Body of pancreas (tissue), 4 donors: ENCODE data around the gene ASGR1. TPM values are rescaled to one million over a fixed set of nuclear protein-coding genes. Genes with fewer than 3 reads are reported as not detected.
"Not testable (repeated sequence)": the region's sequence is repeated elsewhere in the genome, so short reads cannot be mapped to it uniquely, and the experiment has no call there.

Experiments
- ATAC-seq: fragments of 150-250 bp; one replicate; pipeline ENCODE4 v1.9.1; 2016
- DNase-seq, 4 donors: peaks; one replicate each; pipeline ENCODE4 v3.0.0-alpha.2; 2019
- H3K27ac ChIP-seq, 4 donors: fragments of 200-600 bp; sonication (generic); 1 replicate in 3 of 4; 2 replicates in 1 of 4; pipeline versions ENCODE4 v1.5.1 to v1.6.1; 2016 to 2019; ENCODE audit warnings: mild to moderate bottlenecking in 1 of 4, mixed read lengths in 1 of 4, moderate library complexity in 1 of 4
- H3K27me3 ChIP-seq, 2 donors: fragments of 200-600 bp; sonication (generic); one replicate each; pipeline ENCODE4 v1.6.0; 2016; ENCODE audit warnings: mild to moderate bottlenecking in 1 of 2
- H3K36me3 ChIP-seq, 2 donors: fragments of 200-600 bp; sonication (generic); replicated peaks in 1 of 2; 2 replicates each; pipeline ENCODE4 v1.5.1; 2016; ENCODE audit warnings: low read depth in 2 of 2; ENCODE audit not compliant: insufficient read depth in 1 of 2
- H3K4me1 ChIP-seq: fragments of 200-600 bp; sonication (generic); one replicate; pipeline ENCODE4 v1.6.0; 2016
- H3K4me3 ChIP-seq, 2 donors: fragments of 200-600 bp; sonication (generic); 1 replicate in 1 of 2; 2 replicates in 1 of 2; pipeline ENCODE4 v1.5.1; 2016 to 2019
- H3K9me3 ChIP-seq, 3 donors: fragments of 200-600 bp; sonication (generic); 1 replicate in 2 of 3; 2 replicates in 1 of 3; pipeline ENCODE4 v1.5.1; 2016
- CTCF ChIP-seq, 7 experiments: fragments of 450-650 bp in 4 of 7; fragments of 200-600 bp in 3 of 7; sonication (generic) in 3 of 7; IDR thresholded peaks; one replicate each; pipeline ENCODE4 v1.5.1; 2016 to 2019; ENCODE audit warnings: antibody characterized with exemption in 7 of 7
- POLR2A ChIP-seq, 3 donors: fragments of 450-650 bp; IDR thresholded peaks; one replicate each; pipeline ENCODE4 v1.6.1; 2016; ENCODE audit warnings: antibody characterized with exemption in 3 of 3, mild to moderate bottlenecking in 2 of 3
- WGBS, 2 donors: methylation state at CpG; one replicate each; pipeline ENCODE4 v1.1.5; 2017; 5-methylcytosine and 5-hydroxymethylcytosine counted together
- intact Hi-C: fragments of 100-400 bp; cut with DNase I; formaldehyde crosslinking; loops from one replicate; pipeline ENCODE4 v1.15.1; 2023
- total RNA-seq, 2 donors: library from RNA; depleted of rRNA; stranded (reverse); fragments of >200 nt; gene quantifications; one replicate each; pipeline ENCODE4 v1.1.0, GENCODE V29; 2016

The ASGR1 gene
- total RNA-seq, 2 donors from 2014 or later, result 4.6 TPM; not detected in 1

- no peak for DNase-seq
- ATAC-seq, result no peak
These were observed 7.1 kb upstream of the ASGR1 start for GRCh38 chr17:7186241-7186640.

GRCh38 chr17:7184647-7185046 lies 5.5 kb upstream of the ASGR1 start:
- no peaks in the 10 kb centered on the region for H3K36me3 ChIP-seq
- H3K9me3 ChIP-seq, result no peaks in the 10 kb centered on the region
- H3K27ac ChIP-seq, result no peak overlapping the region
- no peak for ATAC-seq
- no peak for TF ChIP-seq POLR2A (IDR thresholded peaks at IDR 0.05)
- TF ChIP-seq CTCF (IDR thresholded peaks at IDR 0.05), result no peak
- no peaks in the 10 kb centered on the region for H3K27me3 ChIP-seq
- no peak for DNase-seq
- peaks cover 7% of the 10 kb centered on the region for H3K4me1 ChIP-seq
- 88 to 90% methylated on average over 6 of the region's 6 CpGs for WGBS, 2 donors
- H3K4me3 ChIP-seq, result no peak overlapping the region
- intact Hi-C loops, result no loop called here

More at GRCh38 chr17:7186241-7186640, 7.1 kb upstream of the ASGR1 start:
- H3K9me3 ChIP-seq, result no peaks in the 10 kb centered on the region
- no peaks in the 10 kb centered on the region for H3K27me3 ChIP-seq
- H3K36me3 ChIP-seq, result no peaks in the 10 kb centered on the region
- H3K4me3 ChIP-seq, result no peak overlapping the region
- TF ChIP-seq POLR2A (IDR thresholded peaks at IDR 0.05) (no peak), CTCF (IDR thresholded peaks at IDR 0.05) (no peak)
- no peak overlapping the region for H3K27ac ChIP-seq
- WGBS, 2 donors, result 61 to 64% methylated on average over 7 of the region's 7 CpGs
- H3K4me1 ChIP-seq, result peaks cover 7% of the 10 kb centered on the region
- intact Hi-C loops, result no loop called here

GRCh38 chr17:7184091-7184488 lies 4.9 kb upstream of the ASGR1 start:
- Histone ChIP-seq H3K9me3 (no peaks in the 10 kb centered on the region), H3K4me3 (no peak overlapping the region), H3K4me1 (peaks cover 7% of the 10 kb centered on the region), H3K27ac (peak overlapping the region in 2 of 4 donors; percentile 5 to 36), H3K36me3 (no peaks in the 10 kb centered on the region), H3K27me3 (no peaks in the 10 kb centered on the region)
- ATAC-seq, result peak; percentile 73
- no peak for TF ChIP-seq CTCF (IDR thresholded peaks at IDR 0.05)
- no peak for TF ChIP-seq POLR2A (IDR thresholded peaks at IDR 0.05)
- WGBS, 2 donors, result 37 to 52% methylated on average over 11 to 14 of the region's 14 CpGs
- peak; percentile 69 to 87 (median 85) for DNase-seq
- intact Hi-C loops, result no loop called here

- Histone ChIP-seq H3K27me3 (no peaks in the 10 kb centered on the region), H3K36me3 (no peaks in the 10 kb centered on the region), H3K9me3 (no peaks in the 10 kb centered on the region), H3K4me1 (peaks cover 7% of the 10 kb centered on the region), H3K4me3 (no peak overlapping the region), H3K27ac (peak overlapping the region in 2 of 4 donors; percentile 5 to 36)
- TF ChIP-seq POLR2A (IDR thresholded peaks at IDR 0.05) (no peak), CTCF (IDR thresholded peaks at IDR 0.05) (no peak)
- ATAC-seq (peak; percentile 17), DNase-seq (no peak)
- intact Hi-C loops, result no loop called here
- 73 to 79% methylated on average over 7 of the region's 7 CpGs for WGBS, 2 donors
These were observed 4.4 kb upstream of the ASGR1 start for GRCh38 chr17:7183433-7184090.

GRCh38 chr17:7182101-7182500 lies 2.9 kb upstream of the ASGR1 start:
- WGBS, 2 donors, result 91% methylated on average over 2 of the region's 2 CpGs
- H3K9me3 ChIP-seq, ATAC-seq, H3K27ac ChIP-seq, H3K4me3 ChIP-seq, H3K36me3 ChIP-seq, DNase-seq, intact Hi-C loops, H3K27me3 ChIP-seq: not testable (repeated sequence)
- peaks cover 20% of the 10 kb centered on the region for H3K4me1 ChIP-seq
